Left cardiac atrium (tissue), 4 donors: ENCODE data around the gene IGSF22. TPM values are rescaled to one million over a fixed set of nuclear protein-coding genes. Genes with fewer than 3 reads are reported as not detected.

Source experiments
- ATAC-seq, 2 donors: fragments of 200-7000 bp; cut with Tn5 transposase; one replicate each; pipeline ENCODE4 v1.9.1; 2020; ENCODE audit warnings: mild to moderate bottlenecking in 2 of 2, moderate library complexity in 2 of 2
- DNase-seq: peaks from one replicate; pipeline ENCODE4 v3.0.0-alpha.2; 2020
- intact Hi-C, 2 donors: fragments of 100-400 bp; cut with DNase I; formaldehyde crosslinking; loops; one replicate each; pipeline versions ENCODE4 v1.14.1 to v1.15.1; 2022 to 2023
- long read RNA-seq: library from polyadenylated mRNA; unstranded; transcript quantifications from one replicate; pipeline ENCODE4 v2.0.0, GENCODE V29; 2021
- total RNA-seq, 2 donors: library from RNA; stranded (reverse); fragmentation: NEBNext Ultra II Directional; extraction: Animal tissue kit (Norgen Biotek cat#: 25700); gene quantifications; one replicate each; pipeline ENCODE4 v1.2.1, GENCODE V29; 2021
- donor health status: DM: no; HTN: yes; CAD: no.
- donor health status: DM: no; HTN: yes; CAD: no; lungs with severe emphysema.
- donor health status: DM: yes; HTN: yes; CAD: no.
- donor health status: Dilated cardiomyopathy.

The IGSF22 gene
- 1 to 10 TPM; 1.7 to 2.4 TPM for total RNA-seq
- long read RNA-seq = 0 reads

- intact Hi-C loops = loop anchor here in 1 of 2 donors (10.0 kb wide), 1 partner anchor 181 kb away; no protein-coding TSS in a partner anchor
- DNase-seq = no peak
Measured at GRCh38 chr11:18726040-18726439, at the start of gene IGSF22. Gene IGSF22, minus strand, starts transcription at chr11:18726188. Its CDS starts 1,952 bp downstream, at chr11:18724236.

GRCh38 chr11:18774801-18775200 lies 48.8 kb upstream of the IGSF22 start:
- intact Hi-C loops = no loop called here
- ATAC-seq (no peak), DNase-seq (no peak)

More at GRCh38 chr11:18726040-18726439, at the start of gene IGSF22:
- ATAC-seq = no peak

GRCh38 chr11:18773681-18774080 lies 47.7 kb upstream of the IGSF22 start:
- no peak for ATAC-seq
- intact Hi-C loops = no loop called here
- DNase-seq = no peak

- ATAC-seq = no peak
- no peak for DNase-seq
- intact Hi-C loops = no loop called here
Measured at GRCh38 chr11:18773104-18773503, 47.1 kb upstream of the IGSF22 start.

GRCh38 chr11:18772211-18772610 lies 46.2 kb upstream of the IGSF22 start:
- peak in 1 of 2 donors; percentile 16 for ATAC-seq
- DNase-seq = no peak
- intact Hi-C loops = no loop called here

- intact Hi-C loops = no loop called here
- no peak for ATAC-seq
- no peak for DNase-seq
Measured at GRCh38 chr11:18771266-18772035, 45.5 kb upstream of the IGSF22 start.

GRCh38 chr11:18770479-18771125 lies 44.6 kb upstream of the IGSF22 start:
- ATAC-seq = no peak
- intact Hi-C loops = no loop called here
- DNase-seq = no peak

GRCh38 chr11:18769802-18770456 lies 43.9 kb upstream of the IGSF22 start:
- ATAC-seq (no peak), DNase-seq (no peak)
- intact Hi-C loops = no loop called here

- intact Hi-C loops = no loop called here
- DNase-seq (no peak), ATAC-seq (no peak)
Measured at GRCh38 chr11:18768978-18769377, 43.0 kb upstream of the IGSF22 start.

GRCh38 chr11:18768472-18768901 lies 42.5 kb upstream of the IGSF22 start:
- ATAC-seq (peak in 1 of 2 donors; percentile 61), DNase-seq (no peak)
- intact Hi-C loops = no loop called here

- intact Hi-C loops = no loop called here
- ATAC-seq (no peak), DNase-seq (no peak)
Measured at GRCh38 chr11:18766015-18766414, 40.0 kb upstream of the IGSF22 start.

GRCh38 chr11:18765554-18765953 lies 39.6 kb upstream of the IGSF22 start:
- intact Hi-C loops = no loop called here
- ATAC-seq (no peak), DNase-seq (no peak)

GRCh38 chr11:18761741-18762140 lies 35.8 kb upstream of the IGSF22 start:
- intact Hi-C loops = no loop called here
- ATAC-seq (no peak), DNase-seq (no peak)

GRCh38 chr11:18761144-18761543 lies 35.2 kb upstream of the IGSF22 start:
- ATAC-seq (no peak), DNase-seq (no peak)
- intact Hi-C loops = no loop called here

GRCh38 chr11:18757811-18758210 lies 31.8 kb upstream of the IGSF22 start:
- intact Hi-C loops = no loop called here
- no peak for DNase-seq
- ATAC-seq = no peak

- intact Hi-C loops = no loop called here
- no peak for DNase-seq
Measured at GRCh38 chr11:18756889-18757288, 30.9 kb upstream of the IGSF22 start.

GRCh38 chr11:18754308-18754707 lies 28.3 kb upstream of the IGSF22 start:
- intact Hi-C loops = no loop called here
- DNase-seq (no peak), ATAC-seq (no peak)

More at GRCh38 chr11:18756889-18757288, 30.9 kb upstream of the IGSF22 start:
- no peak for ATAC-seq

- DNase-seq (no peak), ATAC-seq (no peak)
- intact Hi-C loops = no loop called here
Measured at GRCh38 chr11:18752502-18752901, 26.5 kb upstream of the IGSF22 start.

- no peak for DNase-seq
- ATAC-seq = no peak
- intact Hi-C loops = no loop called here
Measured at GRCh38 chr11:18750944-18751343, 25.0 kb upstream of the IGSF22 start.

GRCh38 chr11:18749681-18750319 lies 23.8 kb upstream of the IGSF22 start:
- DNase-seq (no peak), ATAC-seq (peak; percentile 47 to 65)
- intact Hi-C loops = no loop called here
